ENCODE measurements around the gene NDUFA8. TPM values are rescaled to one million over a fixed set of nuclear protein-coding genes. Genes with fewer than 3 reads are reported as not detected.

Gene NDUFA8
- total RNA-seq, 1 donor from 2014 or later: 40.2 TPM

- Histone ChIP-seq H3K27me3 (ENCODE audit: control insufficient read depth in 3 of 3, insufficient read depth in 3 of 3, low read length in 3 of 3) (peaks cover 18 to 25% (median 21%) of the 10 kb centered on the region in 3 donors), H3K4me1 (ENCODE audit: control insufficient read depth in 3 of 3, insufficient read depth in 3 of 3, low read length in 3 of 3) (peaks cover 13 to 21% (median 19%) of the 10 kb centered on the region in 3 donors), H3K27ac (ENCODE audit: low read depth, low read length) (no peak overlapping the region)
Measured at GRCh38 chr9:122124528-122124927, 35.1 kb downstream of the NDUFA8 start.

GRCh38 chr9:122124048-122124447 lies 35.5 kb downstream of the NDUFA8 start:
- H3K36me3 ChIP-seq (ENCODE audit: control insufficient read depth in 3 of 3, insufficient read depth in 3 of 3, low read length in 3 of 3): no peaks in the 10 kb centered on the region
- peaks cover 13 to 21% (median 19%) of the 10 kb centered on the region in 3 donors for H3K4me1 ChIP-seq (ENCODE audit: control insufficient read depth in 3 of 3, insufficient read depth in 3 of 3, low read length in 3 of 3)
- H3K4me3 ChIP-seq (ENCODE audit: low read length in 3 of 3): no peak overlapping the region
- H3K9me3 ChIP-seq (ENCODE audit: control insufficient read depth in 3 of 3, low read length in 3 of 3): no peaks in the 10 kb centered on the region
- H3K27ac ChIP-seq (ENCODE audit: low read depth, low read length): no peak overlapping the region
- H3K27me3 ChIP-seq (ENCODE audit: control insufficient read depth in 3 of 3, insufficient read depth in 3 of 3, low read length in 3 of 3): peaks cover 18 to 25% (median 21%) of the 10 kb centered on the region in 3 donors
- no peak overlapping the region for H3K9ac ChIP-seq (ENCODE audit: low read depth in 1 of 3, low read length in 3 of 3)

More at GRCh38 chr9:122124528-122124927, 35.1 kb downstream of the NDUFA8 start:
- no peak overlapping the region for H3K4me3 ChIP-seq (ENCODE audit: low read length in 3 of 3)
- H3K36me3 ChIP-seq (ENCODE audit: control insufficient read depth in 3 of 3, insufficient read depth in 3 of 3, low read length in 3 of 3): no peaks in the 10 kb centered on the region
- H3K9ac ChIP-seq (ENCODE audit: low read depth in 1 of 3, low read length in 3 of 3): no peak overlapping the region
- H3K9me3 ChIP-seq (ENCODE audit: control insufficient read depth in 3 of 3, low read length in 3 of 3): no peaks in the 10 kb centered on the region

GRCh38 chr9:122122903-122123632 lies 36.5 kb downstream of the NDUFA8 start:
- Histone ChIP-seq H3K9ac (ENCODE audit: low read depth in 1 of 3, low read length in 3 of 3) (no peak overlapping the region), H3K9me3 (ENCODE audit: control insufficient read depth in 3 of 3, low read length in 3 of 3) (no peaks in the 10 kb centered on the region), H3K4me3 (ENCODE audit: low read length in 3 of 3) (no peak overlapping the region), H3K27me3 (ENCODE audit: control insufficient read depth in 3 of 3, insufficient read depth in 3 of 3, low read length in 3 of 3) (peaks cover 18 to 25% (median 21%) of the 10 kb centered on the region in 3 donors), H3K4me1 (ENCODE audit: control insufficient read depth in 3 of 3, insufficient read depth in 3 of 3, low read length in 3 of 3) (peaks cover 13 to 21% (median 15%) of the 10 kb centered on the region in 3 donors), H3K36me3 (ENCODE audit: control insufficient read depth in 3 of 3, insufficient read depth in 3 of 3, low read length in 3 of 3) (no peaks in the 10 kb centered on the region), H3K27ac (ENCODE audit: low read depth, low read length) (no peak overlapping the region)

GRCh38 chr9:122122468-122122867 lies 37.1 kb downstream of the NDUFA8 start:
- Histone ChIP-seq H3K4me3 (ENCODE audit: low read length in 3 of 3) (no peak overlapping the region), H3K9me3 (ENCODE audit: control insufficient read depth in 3 of 3, low read length in 3 of 3) (no peaks in the 10 kb centered on the region), H3K36me3 (ENCODE audit: control insufficient read depth in 3 of 3, insufficient read depth in 3 of 3, low read length in 3 of 3) (no peaks in the 10 kb centered on the region), H3K4me1 (ENCODE audit: control insufficient read depth in 3 of 3, insufficient read depth in 3 of 3, low read length in 3 of 3) (peaks cover 13 to 21% (median 15%) of the 10 kb centered on the region in 3 donors), H3K27ac (ENCODE audit: low read depth, low read length) (no peak overlapping the region), H3K27me3 (ENCODE audit: control insufficient read depth in 3 of 3, insufficient read depth in 3 of 3, low read length in 3 of 3) (peaks cover 18 to 22% (median 21%) of the 10 kb centered on the region in 3 donors), H3K9ac (ENCODE audit: low read depth in 1 of 3, low read length in 3 of 3) (no peak overlapping the region)

- no peak overlapping the region for H3K9ac ChIP-seq (ENCODE audit: low read depth in 1 of 3, low read length in 3 of 3)
- no peaks in the 10 kb centered on the region for H3K36me3 ChIP-seq (ENCODE audit: control insufficient read depth in 3 of 3, insufficient read depth in 3 of 3, low read length in 3 of 3)
- peaks cover 13 to 21% (median 15%) of the 10 kb centered on the region in 3 donors for H3K4me1 ChIP-seq (ENCODE audit: control insufficient read depth in 3 of 3, insufficient read depth in 3 of 3, low read length in 3 of 3)
- H3K27ac ChIP-seq (ENCODE audit: low read depth, low read length): no peak overlapping the region
- H3K4me3 ChIP-seq (ENCODE audit: low read length in 3 of 3): no peak overlapping the region
- H3K9me3 ChIP-seq (ENCODE audit: control insufficient read depth in 3 of 3, low read length in 3 of 3): no peaks in the 10 kb centered on the region
- peaks cover 18 to 20% (median 19%) of the 10 kb centered on the region in 3 donors for H3K27me3 ChIP-seq (ENCODE audit: control insufficient read depth in 3 of 3, insufficient read depth in 3 of 3, low read length in 3 of 3)
Measured at GRCh38 chr9:122121931-122122330, 37.6 kb downstream of the NDUFA8 start.

- H3K27ac ChIP-seq (ENCODE audit: low read depth, low read length): no peak overlapping the region
- no peaks in the 10 kb centered on the region for H3K36me3 ChIP-seq (ENCODE audit: control insufficient read depth in 3 of 3, insufficient read depth in 3 of 3, low read length in 3 of 3)
- H3K9me3 ChIP-seq (ENCODE audit: control insufficient read depth in 3 of 3, low read length in 3 of 3): no peaks in the 10 kb centered on the region
- peaks cover 14 to 19% (median 16%) of the 10 kb centered on the region in 3 donors for H3K27me3 ChIP-seq (ENCODE audit: control insufficient read depth in 3 of 3, insufficient read depth in 3 of 3, low read length in 3 of 3)
- H3K9ac ChIP-seq (ENCODE audit: low read depth in 1 of 3, low read length in 3 of 3): no peak overlapping the region
- no peak overlapping the region for H3K4me3 ChIP-seq (ENCODE audit: low read length in 3 of 3)
- peaks cover 9 to 19% (median 11%) of the 10 kb centered on the region in 3 donors for H3K4me1 ChIP-seq (ENCODE audit: control insufficient read depth in 3 of 3, insufficient read depth in 3 of 3, low read length in 3 of 3)
Measured at GRCh38 chr9:122121391-122121790, 38.2 kb downstream of the NDUFA8 start.

GRCh38 chr9:122120316-122121071 lies 39.1 kb downstream of the NDUFA8 start:
- H3K27me3 ChIP-seq (ENCODE audit: control insufficient read depth in 3 of 3, insufficient read depth in 3 of 3, low read length in 3 of 3): peaks cover 5 to 17% (median 7%) of the 10 kb centered on the region in 3 donors
- H3K36me3 ChIP-seq (ENCODE audit: control insufficient read depth in 3 of 3, insufficient read depth in 3 of 3, low read length in 3 of 3): no peaks in the 10 kb centered on the region
- H3K27ac ChIP-seq (ENCODE audit: low read depth, low read length): no peak overlapping the region
- H3K4me1 ChIP-seq (ENCODE audit: control insufficient read depth in 3 of 3, insufficient read depth in 3 of 3, low read length in 3 of 3): peaks cover under 1 to 11% (median 3%) of the 10 kb centered on the region in 3 donors
- H3K9ac ChIP-seq (ENCODE audit: low read depth in 1 of 3, low read length in 3 of 3): no peak overlapping the region
- H3K9me3 ChIP-seq (ENCODE audit: control insufficient read depth in 3 of 3, low read length in 3 of 3): no peaks in the 10 kb centered on the region
- no peak overlapping the region for H3K4me3 ChIP-seq (ENCODE audit: low read length in 3 of 3)

GRCh38 chr9:122119721-122120120 lies 39.9 kb downstream of the NDUFA8 start:
- Histone ChIP-seq H3K9ac (ENCODE audit: low read depth in 1 of 3, low read length in 3 of 3) (no peak overlapping the region), H3K4me3 (ENCODE audit: low read length in 3 of 3) (no peak overlapping the region), H3K27ac (ENCODE audit: low read depth, low read length) (no peak overlapping the region), H3K36me3 (ENCODE audit: control insufficient read depth in 3 of 3, insufficient read depth in 3 of 3, low read length in 3 of 3) (no peaks in the 10 kb centered on the region), H3K27me3 (ENCODE audit: control insufficient read depth in 3 of 3, insufficient read depth in 3 of 3, low read length in 3 of 3) (peaks cover 0 to 10% (median 4%) of the 10 kb centered on the region in 3 donors), H3K4me1 (ENCODE audit: control insufficient read depth in 3 of 3, insufficient read depth in 3 of 3, low read length in 3 of 3) (peaks cover 0 to 8% (median 0%) of the 10 kb centered on the region in 3 donors), H3K9me3 (ENCODE audit: control insufficient read depth in 3 of 3, low read length in 3 of 3) (no peaks in the 10 kb centered on the region)

- H3K9ac ChIP-seq (ENCODE audit: low read depth in 1 of 3, low read length in 3 of 3): no peak overlapping the region
- H3K4me1 ChIP-seq (ENCODE audit: control insufficient read depth in 3 of 3, insufficient read depth in 3 of 3, low read length in 3 of 3): peaks cover 0 to 8% (median 0%) of the 10 kb centered on the region in 3 donors
- no peaks in the 10 kb centered on the region for H3K36me3 ChIP-seq (ENCODE audit: control insufficient read depth in 3 of 3, insufficient read depth in 3 of 3, low read length in 3 of 3)
- no peak overlapping the region for H3K4me3 ChIP-seq (ENCODE audit: low read length in 3 of 3)
- H3K9me3 ChIP-seq (ENCODE audit: control insufficient read depth in 3 of 3, low read length in 3 of 3): no peaks in the 10 kb centered on the region
- H3K27ac ChIP-seq (ENCODE audit: low read depth, low read length): no peak overlapping the region
- H3K27me3 ChIP-seq (ENCODE audit: control insufficient read depth in 3 of 3, insufficient read depth in 3 of 3, low read length in 3 of 3): peaks cover 0 to 10% (median 0%) of the 10 kb centered on the region in 3 donors
Measured at GRCh38 chr9:122119166-122119521, 40.4 kb downstream of the NDUFA8 start.

All from skeletal muscle tissue (tissue), 4 donors.